ENCODE data around the gene APBA1. TPM values are rescaled to one million over a fixed set of nuclear protein-coding genes. Genes with fewer than 3 reads are reported as not detected.
A peak's percentile ranks its signal among the peaks of the same experiment; 100 is the strongest.

APBA1 gene
- total RNA-seq, 1 donor from 2014 or later = 5.9 TPM

- H3K36me3 ChIP-seq (ENCODE audit: insufficient read depth, low read length) = no peaks in the 10 kb centered on the region
- H3K36me3 Mint-ChIP-seq (ENCODE audit: low read depth, unreplicated experiment) = peaks cover 17% of the 10 kb centered on the region
- TF ChIP-seq EZH2 (IDR thresholded peaks at IDR 0.05; ENCODE audit: insufficient read depth, low read length) = no peak
- TF ChIP-seq CTCF (IDR thresholded peaks at IDR 0.05; ENCODE audit: insufficient read depth, low read depth, low read length) = no peak
- no peaks in the 10 kb centered on the region for H3K27me3 ChIP-seq (ENCODE audit: insufficient read depth, low read length)
- H3K79me2 ChIP-seq (ENCODE audit: insufficient read depth, low read length) = no peaks in the 10 kb centered on the region
- no peaks in the 10 kb centered on the region for H3K4me1 ChIP-seq (ENCODE audit: insufficient read depth, low read length)
- DNase-seq (ENCODE audit: low read depth) (no peak), FAIRE-seq (no peak)
- H3K27ac Mint-ChIP-seq (ENCODE audit: unreplicated experiment) = no peak overlapping the region
- no peak overlapping the region for H3K27ac ChIP-seq (ENCODE audit: low read depth, low read length)
- no peak overlapping the region for H3K4me3 ChIP-seq (ENCODE audit: insufficient read depth, low read depth, low read length)
- H3K27me3 Mint-ChIP-seq (ENCODE audit: low read depth, unreplicated experiment) = peaks cover 2% of the 10 kb centered on the region
- peaks cover 22% of the 10 kb centered on the region for H3K9me3 Mint-ChIP-seq (ENCODE audit: unreplicated experiment)
- H3K4me3 Mint-ChIP-seq (ENCODE audit: unreplicated experiment) = no peak overlapping the region
- no peaks in the 10 kb centered on the region for H4K20me1 ChIP-seq (ENCODE audit: insufficient read depth, low read length)
- peaks cover 2% of the 10 kb centered on the region for H3K4me1 Mint-ChIP-seq (ENCODE audit: low read depth, unreplicated experiment)
- no peak overlapping the region for H3K9ac ChIP-seq (ENCODE audit: low read length)
- H3K4me2 ChIP-seq (ENCODE audit: low read length) = no peak overlapping the region
- H2AFZ ChIP-seq (ENCODE audit: low read depth, low read length) = no peak overlapping the region
- H3K9me3 ChIP-seq (ENCODE audit: insufficient read depth, low read depth, low read length) = no peaks in the 10 kb centered on the region
Measured at GRCh38 chr9:69433968-69434367, 238.2 kb downstream of the APBA1 start.

GRCh38 chr9:69433392-69433791 lies 238.8 kb downstream of the APBA1 start:
- Histone ChIP-seq H3K4me2 (ENCODE audit: low read length) (no peak overlapping the region), H3K79me2 (ENCODE audit: insufficient read depth, low read length) (no peaks in the 10 kb centered on the region), H3K9me3 (ENCODE audit: insufficient read depth, low read depth, low read length) (no peaks in the 10 kb centered on the region), H4K20me1 (ENCODE audit: insufficient read depth, low read length) (no peaks in the 10 kb centered on the region), H3K4me3 (ENCODE audit: insufficient read depth, low read depth, low read length) (no peak overlapping the region), H2AFZ (ENCODE audit: low read depth, low read length) (no peak overlapping the region), H3K27ac (ENCODE audit: low read depth, low read length) (no peak overlapping the region), H3K27me3 (ENCODE audit: insufficient read depth, low read length) (no peaks in the 10 kb centered on the region), H3K4me1 (ENCODE audit: insufficient read depth, low read length) (no peaks in the 10 kb centered on the region), H3K36me3 (ENCODE audit: insufficient read depth, low read length) (no peaks in the 10 kb centered on the region), H3K9ac (ENCODE audit: low read length) (no peak overlapping the region)
- TF ChIP-seq EZH2 (IDR thresholded peaks at IDR 0.05; ENCODE audit: insufficient read depth, low read length) (no peak), CTCF (IDR thresholded peaks at IDR 0.05; ENCODE audit: insufficient read depth, low read depth, low read length) (no peak)
- Mint-ChIP-seq H3K36me3 (ENCODE audit: low read depth, unreplicated experiment) (peaks cover 17% of the 10 kb centered on the region), H3K4me3 (ENCODE audit: unreplicated experiment) (no peak overlapping the region), H3K4me1 (ENCODE audit: low read depth, unreplicated experiment) (peaks cover 2% of the 10 kb centered on the region), H3K27me3 (ENCODE audit: low read depth, unreplicated experiment) (peaks cover 3% of the 10 kb centered on the region), H3K27ac (ENCODE audit: unreplicated experiment) (no peak overlapping the region), H3K9me3 (ENCODE audit: unreplicated experiment) (peaks cover 22% of the 10 kb centered on the region)
- FAIRE-seq = peak; percentile 50
- DNase-seq (ENCODE audit: low read depth) = peak; percentile 15

GRCh38 chr9:69432623-69433022 lies 239.5 kb downstream of the APBA1 start:
- Mint-ChIP-seq H3K4me1 (ENCODE audit: low read depth, unreplicated experiment) (peaks cover 2% of the 10 kb centered on the region), H3K27me3 (ENCODE audit: low read depth, unreplicated experiment) (peaks cover 3% of the 10 kb centered on the region), H3K4me3 (ENCODE audit: unreplicated experiment) (no peak overlapping the region), H3K9me3 (ENCODE audit: unreplicated experiment) (peaks cover 22% of the 10 kb centered on the region), H3K36me3 (ENCODE audit: low read depth, unreplicated experiment) (peaks cover 17% of the 10 kb centered on the region), H3K27ac (ENCODE audit: unreplicated experiment) (no peak overlapping the region)
- no peak for TF ChIP-seq EZH2 (IDR thresholded peaks at IDR 0.05; ENCODE audit: insufficient read depth, low read length)
- TF ChIP-seq CTCF (IDR thresholded peaks at IDR 0.05; ENCODE audit: insufficient read depth, low read depth, low read length) = no peak
- Histone ChIP-seq H3K4me1 (ENCODE audit: insufficient read depth, low read length) (no peaks in the 10 kb centered on the region), H3K36me3 (ENCODE audit: insufficient read depth, low read length) (no peaks in the 10 kb centered on the region), H3K9me3 (ENCODE audit: insufficient read depth, low read depth, low read length) (no peaks in the 10 kb centered on the region), H3K9ac (ENCODE audit: low read length) (no peak overlapping the region), H3K27ac (ENCODE audit: low read depth, low read length) (no peak overlapping the region), H3K79me2 (ENCODE audit: insufficient read depth, low read length) (no peaks in the 10 kb centered on the region), H3K27me3 (ENCODE audit: insufficient read depth, low read length) (no peaks in the 10 kb centered on the region), H3K4me2 (ENCODE audit: low read length) (no peak overlapping the region), H4K20me1 (ENCODE audit: insufficient read depth, low read length) (no peaks in the 10 kb centered on the region), H2AFZ (ENCODE audit: low read depth, low read length) (no peak overlapping the region), H3K4me3 (ENCODE audit: insufficient read depth, low read depth, low read length) (no peak overlapping the region)
- FAIRE-seq (no peak), DNase-seq (ENCODE audit: low read depth) (no peak)

Measured in astrocyte (in vitro differentiated cells and primary cell).